Thoracic aorta (tissue), 2 donors: Measurements from ENCODE around the gene NME9. TPM values are rescaled to one million over a fixed set of nuclear protein-coding genes. Genes with fewer than 3 reads are reported as not detected.

ENCODE experiments used
- ATAC-seq: fragments of 150-250 bp; one replicate; pipeline ENCODE4 v1.8.0; 2017; ENCODE audit warnings: low read depth; ENCODE audit not compliant: insufficient number of reproducible peaks, low FRiP score
- DNase-seq: peaks from one replicate; pipeline ENCODE4 v3.0.0-alpha.2; 2020; ENCODE audit warnings: low spot score
- H3K27ac ChIP-seq, 2 donors: fragments of 200-600 bp; sonication (generic); 1 replicate in 1 of 2; 2 replicates in 1 of 2; pipeline ENCODE4 v1.5.1; 2016; ENCODE audit warnings: mild to moderate bottlenecking in 2 of 2, moderate library complexity in 2 of 2
- H3K27me3 ChIP-seq: fragments of 200-600 bp; sonication (generic); replicated peaks from 2 replicates; pipeline ENCODE4 v1.6.0; 2016; ENCODE audit warnings: mild to moderate bottlenecking; ENCODE audit not compliant: insufficient read depth
- H3K36me3 ChIP-seq: fragments of 200-600 bp; sonication (generic); one replicate; pipeline ENCODE4 v1.5.1; 2016
- H3K4me1 ChIP-seq, 2 donors: fragments of 200-600 bp; sonication (generic); 1 replicate in 1 of 2; 2 replicates in 1 of 2; pipeline versions ENCODE4 v1.5.1 to v1.6.0; 2016; ENCODE audit warnings: low read depth in 2 of 2, mild to moderate bottlenecking in 1 of 2; ENCODE audit not compliant: control insufficient read depth in 1 of 2
- H3K4me3 ChIP-seq: fragments of 200-600 bp; sonication (generic); 2 replicates; pipeline ENCODE4 v1.5.1; 2016; ENCODE audit warnings: mild to moderate bottlenecking
- H3K9me3 ChIP-seq: fragments of 200-600 bp; sonication (generic); 2 replicates; pipeline ENCODE4 v1.5.1; 2016
- CTCF ChIP-seq: fragments of 200-600 bp; sonication (generic); IDR thresholded peaks from one replicate; pipeline ENCODE4 v1.5.1; 2019; ENCODE audit warnings: antibody characterized with exemption
- total RNA-seq, 2 donors: library from RNA; depleted of rRNA; stranded (reverse); fragments of >200 nt; gene quantifications; one replicate each; pipeline versions ENCODE4 v1.1.0 to v1.2.3, GENCODE V29; 2016

NME9 gene
- total RNA-seq, 2 donors from 2014 or later = not detected

GRCh38 chr3:138340511-138340910, 10.9 kb upstream of the NME9 start:
- ATAC-seq (no peak), DNase-seq (no peak)
- H3K36me3 ChIP-seq = no peaks in the 10 kb centered on the region
- H3K27ac ChIP-seq = no peak overlapping the region
- no peak overlapping the region for H3K4me3 ChIP-seq
- peaks cover 0 to 7% of the 10 kb centered on the region in 2 donors for H3K4me1 ChIP-seq
- H3K9me3 ChIP-seq = no peaks in the 10 kb centered on the region
- H3K27me3 ChIP-seq = no peaks in the 10 kb centered on the region
- TF ChIP-seq CTCF = no peak

- Histone ChIP-seq H3K9me3 (no peaks in the 10 kb centered on the region), H3K4me3 (no peak overlapping the region), H3K27ac (no peak overlapping the region), H3K27me3 (no peaks in the 10 kb centered on the region), H3K4me1 (peaks cover 0 to 7% of the 10 kb centered on the region in 2 donors), H3K36me3 (no peaks in the 10 kb centered on the region)
- TF ChIP-seq CTCF = no peak
- ATAC-seq (no peak), DNase-seq (no peak)
These were observed 9.2 kb upstream of the NME9 start for GRCh38 chr3:138338811-138339210.

GRCh38 chr3:138338244-138338643, 8.6 kb upstream of the NME9 start:
- H3K27ac ChIP-seq = no peak overlapping the region
- H3K9me3 ChIP-seq = no peaks in the 10 kb centered on the region
- H3K4me1 ChIP-seq = peaks cover 0 to 7% of the 10 kb centered on the region in 2 donors
- no peaks in the 10 kb centered on the region for H3K36me3 ChIP-seq
- H3K27me3 ChIP-seq = no peaks in the 10 kb centered on the region
- ATAC-seq (no peak), DNase-seq (no peak)
- no peak for TF ChIP-seq CTCF
- no peak overlapping the region for H3K4me3 ChIP-seq

DNA sequence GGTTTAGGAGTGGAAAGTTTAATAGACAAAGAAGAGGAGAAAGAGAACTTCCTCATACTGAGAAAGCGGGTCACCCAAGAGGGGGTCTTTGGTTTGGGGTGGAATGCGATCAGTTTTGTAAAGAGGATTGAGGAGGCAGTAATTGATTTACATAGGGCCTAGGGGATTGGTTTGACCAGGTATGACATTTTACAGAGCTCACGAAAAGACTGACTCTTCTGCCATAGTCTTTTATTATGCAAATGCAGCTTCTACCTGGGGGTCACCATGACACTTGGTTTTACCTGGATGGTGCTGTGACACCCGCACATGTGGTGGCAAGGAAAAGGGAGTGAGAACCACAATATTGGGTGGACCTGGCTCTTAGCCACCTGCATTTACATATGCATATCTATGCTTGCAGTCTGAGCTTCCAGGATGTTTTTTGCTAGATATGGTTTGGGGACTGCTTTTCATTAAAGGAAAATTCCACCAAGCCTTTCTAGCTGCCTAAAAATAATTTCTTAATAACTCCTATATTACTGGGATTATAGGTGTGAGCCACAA, 6.9 kb upstream of the NME9 start:
- DNase-seq (no peak), ATAC-seq (no peak)
- Histone ChIP-seq H3K4me1 (peaks cover 0 to 7% of the 10 kb centered on the region in 2 donors), H3K36me3 (no peaks in the 10 kb centered on the region), H3K9me3 (no peaks in the 10 kb centered on the region), H3K4me3 (no peak overlapping the region), H3K27me3 (no peaks in the 10 kb centered on the region), H3K27ac (no peak overlapping the region)
- no peak for TF ChIP-seq CTCF

- no peak for DNase-seq
- H3K36me3 ChIP-seq = no peaks in the 10 kb centered on the region
- H3K9me3 ChIP-seq = no peaks in the 10 kb centered on the region
- H3K4me1 ChIP-seq = peaks cover 0 to 7% of the 10 kb centered on the region in 2 donors
- no peaks in the 10 kb centered on the region for H3K27me3 ChIP-seq
- ATAC-seq = no peak
- no peak overlapping the region for H3K27ac ChIP-seq
- H3K4me3 ChIP-seq = no peak overlapping the region
- no peak for TF ChIP-seq CTCF
These were observed 5.0 kb upstream of the NME9 start for GRCh38 chr3:138334608-138335007.
